ENCODE results near the gene CELSR1. TPM values are rescaled to one million over a fixed set of nuclear protein-coding genes. Genes with fewer than 3 reads are reported as not detected.

The CELSR1 gene
- total and polyA plus RNA-seq, 2 of the 13 experiments (the other 11 are each of a cell fraction or from before 2014, with no cell fraction given), result 0.78 to 1.8 TPM

- peak; percentile 40; the same call in 1 of the 2 replicates for TF ChIP-seq ZNF687 (CRISPR knock-in tag; IDR thresholded peaks at IDR 0.05)
These were observed 26.8 kb upstream of the CELSR1 start (continued) for GRCh38 chr22:46564084-46564714.

- ATAC-seq (peak; percentile 95), DNase-seq (ENCODE audit: low spot score) (peak; percentile 64), FAIRE-seq (no peak)
- H4K20me1 ChIP-seq (ENCODE audit: insufficient read depth, low read length), result no peaks in the 10 kb centered on the region
- intact Hi-C loops (cut with micrococcal nuclease; ENCODE audit: unreplicated experiment), result loop anchor here (1.0 to 5.0 kb wide), 2 partner anchors 74 to 93 kb away; no protein-coding TSS in a partner anchor
- POLR2A ChIA-PET, result interaction anchor here (0.6 to 2.6 kb wide), 20 partner anchors 9 to 235 kb away, joined by 3 to 21 read pairs (median 4); partner anchors contain the start of gene TBC1D22A
- no peak overlapping the region for H2AFZ ChIP-seq (ENCODE audit: low read length)
- peak overlapping the region; percentile 61 for H3K9ac ChIP-seq (ENCODE audit: insufficient read depth, low read depth, low read length)
- 3% methylated on average over 5 of the region's 20 CpGs for WGBS (ENCODE audit: low lambda C conversion rate)
- H3K27me3 ChIP-seq (ENCODE audit: control insufficient read depth in 1 of 2, insufficient read depth in 2 of 2, low read length in 2 of 2), result no peaks in the 10 kb centered on the region
- no TSS peak for BruUV-seq (replicated peaks)
- CTCF ChIA-PET (ENCODE audit: low intra/inter-chr PET ratio, low total read pairs), result interaction anchor here (0.6 to 1.7 kb wide), 5 partner anchors 45 to 118 kb away, joined by 3 to 13 read pairs (median 3); no protein-coding TSS in a partner anchor
- H3K4me2 ChIP-seq (ENCODE audit: low read depth, low read length), result peak overlapping the region; percentile 94
- H3K36me3 ChIP-seq (replicated peaks in 1 of 2; ENCODE audit: control insufficient read depth in 1 of 2, insufficient read depth in 2 of 2, low read length in 2 of 2), result no peaks in the 10 kb centered on the region
- H3K79me2 ChIP-seq (ENCODE audit: insufficient read depth, low read length), result no peaks in the 10 kb centered on the region
- in situ Hi-C loops (cut with HindIII; ENCODE audit: extremely low pct_ligation_motif_present, low pct_unique_long_range_greater_than_20kb), result loop anchor here (25.0 kb wide), 1 partner anchor 99 kb away; no protein-coding TSS in a partner anchor
- H3K4me1 ChIP-seq (ENCODE audit: insufficient read depth, low read length), result peaks cover 27% of the 10 kb centered on the region
- H3K9me3 ChIP-seq (ENCODE audit: low read length), result no peaks in the 10 kb centered on the region
- H3K4me3 ChIP-seq (replicated peaks in 1 of 3; ENCODE audit: insufficient read depth in 1 of 3, low read depth in 2 of 3, low read length in 3 of 3), result peak overlapping the region; percentile 41 to 76 (median 58); a peak in 5 of 6 replicates
- H3K27ac ChIP-seq (ENCODE audit: extremely low read length, insufficient read depth, low read length), result peak overlapping the region; percentile 59
- no peak for TF ChIP-seq POLR2A (IDR thresholded peaks at IDR 0.05; ENCODE audit: insufficient read depth in 1 of 2, low read depth in 2 of 2, low read length in 2 of 2)
- no peak for TF ChIP-seq PCBP1 (IDR thresholded peaks at IDR 0.05; ENCODE audit: borderline replicate concordance, low read depth, low read length)
- no peak for TF ChIP-seq KAT7 (CRISPR knock-in tag; IDR thresholded peaks at IDR 0.05; ENCODE audit: borderline replicate concordance)
- no peak for TF ChIP-seq ZNF800 (CRISPR knock-in tag; IDR thresholded peaks at IDR 0.05)
- no peak for TF ChIP-seq ZNF841 (CRISPR knock-in tag; IDR thresholded peaks at IDR 0.05; ENCODE audit: borderline replicate concordance)
- TF ChIP-seq ZBTB26 (CRISPR knock-in tag; IDR thresholded peaks at IDR 0.05; ENCODE audit: borderline replicate concordance), result peak; percentile 38; the same call in 1 of the 2 replicates
These were observed 26.1 kb upstream of the CELSR1 start for GRCh38 chr22:46563381-46564083.
